ENCODE results near the gene CCL2.

The CCL2 gene

GRCh38 chr17:34259146-34259545, 4.1 kb downstream of the CCL2 start:
- no peak for TF ChIP-seq CTCF (conservative IDR thresholded peaks at IDR 0.05; ENCODE audit: low read depth, low read length)

GRCh38 chr17:34260861-34261260, 5.8 kb downstream of the CCL2 start:
- no peak for DNase-seq (ENCODE audit: low read depth)
- H3K4me3 ChIP-seq (ENCODE audit: low read depth, low read length) = no peak overlapping the region
- no peak for TF ChIP-seq CTCF (conservative IDR thresholded peaks at IDR 0.05; ENCODE audit: low read depth, low read length)

More at GRCh38 chr17:34259146-34259545, 4.1 kb downstream of the CCL2 start:
- H3K4me3 ChIP-seq (ENCODE audit: low read depth, low read length) = no peak overlapping the region
- DNase-seq (ENCODE audit: low read depth) = no peak

GRCh38 chr17:34261568-34262337, 6.7 kb downstream of the CCL2 start:
- no peak overlapping the region for H3K4me3 ChIP-seq (ENCODE audit: low read depth, low read length)

GRCh38 chr17:34265711-34266110, 10.6 kb downstream of the CCL2 start:
- TF ChIP-seq CTCF (conservative IDR thresholded peaks at IDR 0.05; ENCODE audit: low read depth, low read length) = no peak
- no peak for DNase-seq (ENCODE audit: low read depth)
- no peak overlapping the region for H3K4me3 ChIP-seq (ENCODE audit: low read depth, low read length)

More at GRCh38 chr17:34261568-34262337, 6.7 kb downstream of the CCL2 start:
- no peak for DNase-seq (ENCODE audit: low read depth)
- no peak for TF ChIP-seq CTCF (conservative IDR thresholded peaks at IDR 0.05; ENCODE audit: low read depth, low read length)

- DNase-seq (ENCODE audit: low read depth) = no peak
- no peak for TF ChIP-seq CTCF (conservative IDR thresholded peaks at IDR 0.05; ENCODE audit: low read depth, low read length)
- H3K4me3 ChIP-seq (ENCODE audit: low read depth, low read length) = no peak within 1 kb of the TSS
Measured at GRCh38 chr17:34269969-34270368, 14.9 kb downstream of the CCL2 start, which contains the start of gene CCL7. TSS of gene CCL7 (plus strand) at chr17:34270221. CDS start at chr17:34270291, 70 bp downstream.

GRCh38 chr17:34275881-34276280, 20.8 kb downstream of the CCL2 start:
- TF ChIP-seq CTCF (conservative IDR thresholded peaks at IDR 0.05; ENCODE audit: low read depth, low read length) = no peak
- H3K4me3 ChIP-seq (ENCODE audit: low read depth, low read length) = no peak overlapping the region
- peak; percentile 89 for DNase-seq (ENCODE audit: low read depth)

- H3K4me3 ChIP-seq (ENCODE audit: low read depth, low read length) = no peak overlapping the region
- DNase-seq (ENCODE audit: low read depth) = no peak
- TF ChIP-seq CTCF (conservative IDR thresholded peaks at IDR 0.05; ENCODE audit: low read depth, low read length) = no peak
Measured at GRCh38 chr17:34276826-34277225, 21.7 kb downstream of the CCL2 start.
